HEK293 (cell line): ENCODE measurements around the gene LILRB5.

Experiments
- ZNF37A ChIP-seq: fragments of 450-650 bp; IDR thresholded peaks from 2 replicates; pipeline ENCODE4 v1.5.1; 2018; ENCODE audit warnings: missing biosample characterization, missing genetic modification characterization
- ZNF423 ChIP-seq: fragments of 450-650 bp; formaldehyde crosslinking; IDR thresholded peaks from 2 replicates; pipeline ENCODE4 v1.5.1; 2016; ENCODE audit warnings: missing biosample characterization, missing genetic modification characterization

- TF ChIP-seq ZNF423 (no peak), ZNF37A (tag by site-specific recombination) (no peak)
Observed at GRCh38 chr19:54204767-54205468, 52.2 kb downstream of the LILRB5 start.
